ENCODE data around the gene STXBP5.

- TF ChIP-seq POLR2AphosphoS5 (IDR thresholded peaks at IDR 0.05; ENCODE audit: low read depth, low read length) (no peak), CTCF (CRISPR knock-in tag; IDR thresholded peaks at IDR 0.05) (no peak), MNT (IDR thresholded peaks at IDR 0.05) (no peak), ZFP1 (CRISPR knock-in tag; IDR thresholded peaks at IDR 0.05) (no peak)
These were observed 3.9 kb downstream of the STXBP5 start for GRCh38 chr6:147207837-147208754.
